GM19463 (cell line): ENCODE measurements around the gene HES3.
"Not testable (repeated sequence)": the region's sequence is repeated elsewhere in the genome, so short reads cannot be mapped to it uniquely, and the experiment has no call there.

Experiments used
- ATAC-seq: cut with Tn5 transposase; IDR thresholded peaks from one replicate; pipeline ENCODE4 v1.9.1; 2021; ENCODE audit warnings: mild to moderate bottlenecking, moderate library complexity; ENCODE audit not compliant: unreplicated experiment

The HES3 gene

GRCh38 chr1:6218375-6219164 is 25.4 kb upstream of the HES3 start:
- ATAC-seq, result no peak

GRCh38 chr1:6219641-6220040 is 24.3 kb upstream of the HES3 start:
- ATAC-seq, result not testable (repeated sequence)

GRCh38 chr1:6220236-6220635 is 23.7 kb upstream of the HES3 start:
- ATAC-seq, result no peak

- no peak for ATAC-seq
Measured at GRCh38 chr1:6221210-6221784, 22.7 kb upstream of the HES3 start.

- no peak for ATAC-seq
Measured at GRCh38 chr1:6222636-6223035, 21.3 kb upstream of the HES3 start.

- ATAC-seq, result no peak
Measured at GRCh38 chr1:6223617-6224016, 20.4 kb upstream of the HES3 start.

- no peak for ATAC-seq
Measured at GRCh38 chr1:6224718-6225117, 19.3 kb upstream of the HES3 start.

GRCh38 chr1:6225651-6226050 is 18.3 kb upstream of the HES3 start:
- no peak for ATAC-seq

GRCh38 chr1:6233376-6233775 is 10.6 kb upstream of the HES3 start:
- ATAC-seq, result no peak

GRCh38 chr1:6234502-6235295 is 9.3 kb upstream of the HES3 start:
- ATAC-seq, result no peak

GRCh38 chr1:6235296-6235677 is 8.7 kb upstream of the HES3 start:
- peak; percentile 11 for ATAC-seq

GRCh38 chr1:6237093-6237492 is 6.9 kb upstream of the HES3 start:
- ATAC-seq, result no peak

- no peak for ATAC-seq
Measured at GRCh38 chr1:6239213-6239752, 4.7 kb upstream of the HES3 start.

GRCh38 chr1:6239950-6240768 is 3.8 kb upstream of the HES3 start:
- ATAC-seq, result no peak

GRCh38 chr1:6241107-6241886 is 2.7 kb upstream of the HES3 start:
- no peak for ATAC-seq

- ATAC-seq, result no peak
Measured at GRCh38 chr1:6241887-6242740, 1.9 kb upstream of the HES3 start.

- no peak for ATAC-seq
Measured at GRCh38 chr1:6243053-6243834, 735 bp upstream of the HES3 start.

GRCh38 chr1:6244401-6245049 is 546 bp downstream of the HES3 start:
- ATAC-seq, result no peak
